Activated CD8-positive, alpha-beta memory T cell treated with anti-CD3 and anti-CD28 coated beads for 48 hours (primary cell): Measurements from ENCODE around the gene DDX42.
"Not testable (repeated sequence)": the region's sequence is repeated elsewhere in the genome, so short reads cannot be mapped to it uniquely, and the experiment has no call there.

Source experiments
- DNase-seq, 3 experiments: peaks; one replicate each; pipeline ENCODE4 v3.0.0-alpha.2; 2020; ENCODE audit warnings: low read depth in 2 of 3, low spot score in 2 of 3

DDX42 gene

DNA sequence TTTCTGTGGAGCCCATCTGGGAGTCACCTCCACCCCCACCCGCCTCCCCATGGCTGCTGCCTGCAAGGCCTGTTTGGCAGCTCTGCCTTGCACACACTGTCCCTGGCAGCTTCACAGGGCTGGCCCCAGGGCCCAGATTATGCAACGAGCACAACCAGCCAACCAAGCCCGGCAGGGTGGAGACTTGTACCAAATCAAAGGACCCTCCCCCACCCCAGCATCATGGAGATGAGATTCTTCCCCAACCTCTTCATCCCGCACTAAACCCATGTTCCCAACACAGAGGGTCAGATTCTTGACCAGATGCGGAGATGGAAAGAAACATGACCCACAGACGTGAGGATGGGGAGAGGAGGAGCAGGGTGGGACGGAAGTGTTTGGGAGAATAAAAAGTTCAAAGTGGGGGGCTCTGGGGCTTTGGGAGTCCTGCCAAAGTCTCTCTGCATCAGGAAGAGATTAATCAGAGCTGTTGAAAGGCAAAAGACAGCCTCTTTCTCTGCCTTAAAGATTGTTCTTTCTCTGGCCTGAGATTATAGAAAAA is 64.7 kb downstream of the DDX42 start:
- DNase-seq, result no peak

DNA sequence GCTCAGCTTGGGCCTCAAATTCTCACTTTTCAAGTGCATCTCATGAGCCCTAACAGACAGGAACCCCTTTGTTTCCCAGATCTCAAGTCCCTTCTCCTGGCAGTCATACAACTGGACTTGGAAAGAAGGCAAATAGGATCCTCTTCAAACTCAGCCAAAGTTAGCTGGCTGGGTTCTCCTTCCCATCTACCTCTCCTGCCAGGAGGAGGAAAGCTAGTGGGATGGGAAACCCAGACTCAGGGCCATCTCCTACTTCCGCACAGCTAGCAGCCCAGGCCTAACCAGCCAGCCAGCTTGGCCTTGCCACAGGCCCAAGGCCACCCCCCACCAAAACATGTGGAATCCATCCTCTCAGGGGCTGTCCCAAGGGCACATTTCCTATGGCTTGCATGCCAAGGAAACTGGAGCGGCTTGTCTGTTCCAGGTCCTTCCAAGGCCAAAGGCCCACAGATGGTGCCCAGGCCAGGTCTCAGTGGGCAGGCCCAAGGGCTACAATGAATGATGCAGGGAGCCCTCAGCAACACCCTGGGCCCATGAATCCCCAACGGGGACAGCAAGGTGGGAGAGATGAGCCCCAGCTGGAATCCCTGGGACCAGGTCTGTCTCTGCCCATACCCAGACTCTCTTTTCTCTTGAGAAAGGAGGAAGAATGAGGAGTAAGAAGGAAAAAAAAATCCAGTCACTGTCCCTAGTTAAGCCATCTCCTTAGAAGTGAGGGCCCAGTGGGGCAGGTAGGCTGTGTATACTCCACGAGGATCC is 66.8 kb downstream of the DDX42 start:
- no peak for DNase-seq

DNA sequence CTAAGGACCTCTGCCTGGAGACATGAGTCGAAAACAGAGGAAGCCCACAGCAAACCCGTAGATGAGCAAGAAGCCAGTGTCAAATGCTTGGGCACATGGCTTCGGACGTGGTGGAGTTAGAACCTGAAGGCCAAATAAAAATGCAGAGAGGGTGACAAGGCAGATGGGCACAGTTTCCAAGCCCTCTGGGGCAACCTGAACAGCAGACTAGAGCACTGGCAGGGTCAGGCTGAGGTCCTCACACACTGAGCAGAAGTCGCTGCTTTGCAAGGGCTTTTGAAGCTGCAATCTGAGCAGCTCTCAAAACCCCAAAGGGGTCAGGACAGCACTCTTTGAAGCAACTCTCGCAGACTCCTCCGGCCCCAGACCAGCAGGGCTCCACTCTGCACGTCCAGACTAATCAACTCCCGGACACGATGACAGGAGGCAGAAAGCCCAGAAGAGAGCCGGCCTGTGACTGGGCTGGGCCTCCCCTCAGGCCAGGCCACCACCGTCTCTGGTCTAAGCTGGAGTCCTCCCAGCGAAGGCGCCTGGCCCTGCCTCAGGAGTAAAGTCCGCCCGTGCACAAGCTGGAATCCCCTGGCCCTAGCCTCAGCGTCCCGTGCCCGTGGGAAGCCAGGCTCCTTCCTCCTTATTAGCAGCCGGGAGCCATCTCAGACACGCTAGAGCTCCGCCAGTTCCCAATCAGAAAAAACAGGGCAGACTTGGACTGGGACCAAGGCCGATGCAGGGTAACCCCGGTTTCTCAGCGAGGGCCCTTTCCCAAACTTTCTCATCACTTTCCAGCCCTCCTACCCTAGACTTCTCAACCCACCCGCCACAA is 67.6 kb downstream of the DDX42 start:
- no peak for DNase-seq

DNA sequence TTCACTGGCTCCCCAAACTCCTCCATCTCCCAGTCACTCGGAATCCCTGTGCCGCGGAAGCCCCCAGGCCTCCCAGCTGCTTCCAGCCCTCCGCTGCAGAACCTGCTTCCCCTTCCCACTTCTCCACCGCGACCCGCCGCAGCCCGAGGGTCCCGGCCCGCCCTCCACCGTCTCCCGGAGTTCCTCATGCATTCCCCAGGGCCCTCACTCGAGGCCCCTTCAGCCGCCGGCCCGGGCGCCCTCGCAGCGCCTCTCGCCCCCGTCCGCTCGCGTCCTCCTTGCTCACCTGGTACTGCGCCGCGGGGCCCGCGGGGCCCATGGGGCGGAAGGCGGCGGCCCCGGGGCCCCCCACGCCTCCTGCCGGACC is 68.2 kb downstream of the DDX42 start:
- DNase-seq, result no peak

DNA sequence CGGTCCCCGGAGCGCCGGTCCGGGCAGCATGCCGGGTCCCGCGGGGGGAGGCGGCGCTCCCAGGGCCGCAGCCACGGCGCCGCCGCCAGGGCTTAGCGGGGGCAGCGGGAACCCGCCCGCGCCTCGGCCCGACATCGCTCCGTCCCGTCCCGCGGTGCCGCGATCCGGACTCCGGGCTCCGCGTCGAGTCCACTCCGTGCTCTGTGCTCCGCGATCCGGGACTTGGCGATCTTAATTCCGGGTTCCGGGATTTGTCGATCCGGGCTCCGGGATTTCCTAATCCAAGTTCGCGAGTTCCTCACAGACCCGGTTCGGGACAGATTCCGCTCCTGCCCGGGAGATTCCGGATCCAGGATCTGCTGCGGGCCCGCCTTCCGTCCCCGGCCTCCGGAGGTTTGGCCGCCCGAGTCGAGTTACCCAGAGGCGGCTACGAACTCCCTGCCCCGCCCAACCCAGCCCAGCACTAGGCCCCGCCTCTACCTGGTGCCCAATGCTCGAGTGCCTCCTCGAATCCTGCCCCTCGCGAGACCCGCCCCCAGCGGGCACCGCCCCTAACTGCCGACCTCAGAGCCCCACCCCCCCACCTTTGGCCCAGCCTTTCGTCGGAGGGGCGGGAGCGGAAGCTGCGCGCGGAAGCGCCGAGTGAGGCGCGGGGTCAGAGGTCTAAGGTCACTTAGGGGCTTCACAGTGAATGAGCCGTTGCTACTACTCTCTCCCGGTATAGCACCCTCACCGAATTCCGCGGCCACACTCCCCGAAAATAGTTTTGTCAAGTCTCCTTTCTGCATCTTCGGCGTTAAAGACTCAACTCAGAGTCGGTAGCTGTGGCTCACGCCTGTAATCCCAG is 68.8 kb downstream of the DDX42 start, which contains the start of gene SMARCD2:
TSS of gene SMARCD2 (minus strand) at position 146 of the 847 bp plus-strand sequence. CDS start at position 135, 11 bp downstream.
- DNase-seq, result peak; percentile 93 to 97 (median 96)

DNA sequence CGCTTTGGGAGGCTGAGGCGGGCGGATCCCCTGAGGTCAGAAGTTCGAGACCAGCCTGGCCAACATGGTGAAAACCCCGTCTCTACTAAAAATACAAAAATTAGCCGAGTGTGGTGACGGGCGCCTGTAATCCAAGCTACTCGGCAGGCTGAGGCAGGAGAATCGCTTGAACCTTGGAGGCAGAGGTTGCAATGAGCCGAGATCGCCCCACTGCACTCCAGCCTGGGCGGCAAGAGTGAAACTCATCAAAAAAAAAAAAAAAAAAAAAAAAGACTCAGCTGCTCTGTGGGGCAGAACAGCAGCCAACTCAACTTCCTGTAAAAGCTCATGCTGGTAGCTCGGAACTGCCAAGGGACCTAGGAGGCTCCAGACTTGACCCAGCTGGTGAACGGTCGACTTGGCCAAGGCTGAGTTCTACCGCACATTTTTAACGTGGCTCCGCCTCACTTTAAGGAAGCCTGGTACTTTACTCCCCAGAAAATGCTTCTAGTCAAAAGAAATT is 69.5 kb downstream of the DDX42 start:
- DNase-seq, result not testable (repeated sequence)

DNA sequence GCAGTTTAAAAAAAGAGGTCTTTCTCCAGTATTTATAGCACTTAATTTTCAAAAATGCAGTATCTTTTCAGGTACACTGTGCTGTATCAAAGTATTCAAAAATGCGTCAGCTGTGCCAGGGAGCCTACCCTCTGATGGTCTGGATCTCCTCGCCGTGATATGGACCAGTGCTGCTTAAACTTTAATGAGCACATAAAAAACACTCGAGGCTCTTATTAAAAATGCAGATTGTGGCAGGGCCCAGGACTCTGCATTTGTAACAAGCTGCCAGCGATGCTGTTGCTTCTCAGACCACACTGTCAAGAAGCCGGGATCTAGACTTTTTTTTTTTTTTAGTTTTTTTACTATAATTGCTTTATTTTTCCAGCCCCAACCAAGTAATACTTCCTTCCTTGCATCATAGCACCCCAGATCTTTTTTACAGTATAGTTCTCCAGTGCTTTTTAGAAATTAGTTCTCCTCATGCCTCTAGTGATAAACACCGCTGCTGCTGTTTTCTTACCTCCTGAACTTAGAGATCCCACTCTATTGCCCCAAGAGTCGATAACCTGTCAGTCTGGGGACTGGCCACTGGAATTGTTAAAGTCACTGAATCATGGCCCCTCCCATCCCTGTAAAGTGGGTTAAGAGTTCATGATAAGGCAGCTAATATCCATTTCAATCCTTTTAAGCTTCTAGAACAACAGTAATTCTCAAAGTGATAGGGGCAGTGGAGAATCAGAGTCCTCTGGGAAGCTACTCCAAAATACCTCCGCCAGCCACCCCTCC is 70.1 kb downstream of the DDX42 start:
- DNase-seq, result no peak

DNA sequence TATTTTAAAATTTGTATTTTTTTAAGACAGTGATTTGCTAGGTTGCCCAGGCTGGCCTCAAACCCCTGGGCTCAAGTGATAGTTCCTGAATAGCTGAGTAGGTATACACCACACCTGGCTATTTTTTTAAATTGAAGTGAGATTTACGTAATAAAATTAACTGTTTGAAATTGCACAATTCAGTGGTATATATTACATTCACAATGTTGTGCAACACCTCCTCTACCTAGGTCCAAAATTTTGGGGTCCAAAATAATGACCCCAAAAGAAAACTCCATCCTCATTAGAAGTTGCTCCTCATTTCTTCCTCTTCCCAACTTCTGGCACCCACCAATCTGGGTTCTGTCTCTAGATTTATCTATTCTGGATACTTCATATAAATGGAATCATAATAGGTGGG is 71.5 kb downstream of the DDX42 start:
- no peak for DNase-seq

DNA sequence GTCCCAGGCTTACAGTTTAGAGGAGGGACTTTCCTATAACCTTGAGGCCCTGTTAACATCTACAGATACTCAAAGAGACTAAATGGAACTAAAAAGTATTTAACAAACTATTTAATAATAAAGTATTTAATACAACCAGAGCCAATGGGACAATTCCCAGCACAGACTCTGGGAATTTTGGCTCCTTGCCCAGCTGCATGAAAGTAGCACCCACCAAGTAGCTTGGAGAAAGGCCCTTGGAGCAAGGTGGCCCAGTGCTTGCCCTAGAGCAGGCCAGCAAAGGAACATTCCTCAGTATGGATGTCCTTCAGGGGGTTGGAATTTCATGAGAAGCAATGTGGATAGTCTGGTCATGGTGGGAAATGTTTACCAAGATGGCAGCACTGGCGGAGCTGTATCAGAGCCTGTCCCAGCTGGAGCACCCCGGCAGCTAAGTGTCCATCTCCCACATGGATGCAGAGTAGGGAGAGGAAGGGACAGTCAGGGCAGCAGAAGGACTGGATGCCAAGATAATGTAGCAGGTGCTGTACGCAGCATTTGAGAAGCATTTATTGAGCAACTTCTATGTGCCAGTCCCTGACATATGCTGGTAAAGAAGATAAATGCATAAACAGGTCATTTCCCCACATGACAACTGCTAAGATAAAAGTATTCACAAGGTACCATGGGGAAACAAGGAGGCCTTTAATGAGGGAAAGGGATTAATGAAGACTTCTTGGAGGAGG is 73.7 kb downstream of the DDX42 start:
- no peak for DNase-seq

DNA sequence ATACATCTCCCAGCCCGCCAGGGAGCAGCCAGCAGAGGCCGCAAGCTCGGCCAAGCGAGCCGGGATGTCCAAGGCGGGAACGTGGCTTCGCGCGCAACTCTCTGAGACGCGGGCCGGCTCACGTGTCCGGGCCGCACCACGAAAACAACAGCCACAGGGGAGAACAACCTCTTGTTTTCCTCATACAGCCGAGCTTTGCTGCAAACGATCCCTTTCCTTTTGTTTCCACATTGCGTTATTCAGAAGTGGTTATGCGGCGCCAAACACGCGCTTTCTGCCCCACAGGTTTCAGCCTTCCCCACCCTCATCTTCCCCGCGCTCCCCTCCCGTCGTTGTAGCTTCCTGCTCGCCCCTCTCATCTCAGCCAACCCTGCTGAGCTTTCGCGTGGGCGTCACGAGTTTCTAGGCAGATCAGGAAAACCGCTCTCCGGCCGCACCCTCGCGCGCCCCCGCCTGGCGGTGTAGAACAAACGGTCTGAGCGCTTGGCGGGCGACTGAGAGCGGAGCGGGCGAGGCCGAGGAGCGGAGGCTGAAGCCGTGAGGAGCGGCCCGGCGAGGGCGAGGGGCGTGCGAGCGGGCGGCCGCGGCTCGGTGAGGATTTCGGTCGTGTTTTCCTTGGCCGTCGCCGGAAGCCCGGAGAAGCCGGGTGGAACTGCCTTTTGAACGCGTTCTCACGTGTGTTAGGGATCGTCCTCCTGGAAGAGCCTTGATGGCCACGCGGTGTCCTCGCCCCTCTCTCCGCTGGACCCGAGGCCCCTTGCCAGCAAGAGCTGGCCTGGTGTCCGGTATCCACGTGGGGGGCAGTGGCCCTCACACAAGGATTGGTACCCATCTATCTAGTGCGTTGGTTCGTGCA is 75.1 kb downstream of the DDX42 start:
- peak; percentile 91 to 96 (median 95) for DNase-seq

DNA sequence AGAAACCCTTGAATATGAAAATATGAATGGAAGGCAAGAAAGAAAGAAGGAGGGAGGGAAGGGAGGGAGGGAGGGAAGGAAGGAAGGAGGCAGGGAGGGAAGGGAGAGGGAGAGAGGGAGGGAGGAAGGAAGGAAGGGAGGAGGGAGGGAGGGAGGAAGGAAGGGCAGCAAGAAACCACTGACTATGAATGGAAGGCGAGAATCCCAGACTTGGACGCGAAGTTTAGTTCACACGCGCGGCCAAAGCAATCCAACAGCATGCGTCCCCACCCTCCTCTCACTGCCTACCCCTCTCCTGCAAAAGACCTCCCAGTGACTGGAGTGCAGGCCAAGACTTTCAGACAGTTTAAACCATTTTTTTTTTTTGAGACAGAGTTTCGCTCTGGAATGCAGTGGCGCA is 76.4 kb downstream of the DDX42 start:
- DNase-seq, result no peak

DNA sequence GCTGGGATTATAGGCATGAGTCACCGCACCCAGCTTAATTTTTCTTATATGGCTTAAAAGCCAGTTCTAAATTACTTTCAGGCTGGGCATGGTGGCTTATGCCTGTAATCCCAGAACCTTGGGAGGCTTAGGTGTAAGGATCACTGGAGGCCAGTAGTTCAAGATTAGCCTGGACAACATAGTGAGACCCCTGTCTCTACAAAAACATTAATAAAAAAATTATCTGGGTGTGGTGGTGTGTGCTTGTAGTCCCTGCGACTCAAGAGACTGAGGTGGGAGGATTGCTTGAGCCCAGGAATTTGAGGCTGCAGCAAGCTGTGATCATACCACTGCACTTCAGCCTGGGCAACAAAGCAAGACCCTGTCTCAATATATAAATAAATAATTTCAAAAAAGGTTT is 79.3 kb downstream of the DDX42 start:
- no peak for DNase-seq

DNA sequence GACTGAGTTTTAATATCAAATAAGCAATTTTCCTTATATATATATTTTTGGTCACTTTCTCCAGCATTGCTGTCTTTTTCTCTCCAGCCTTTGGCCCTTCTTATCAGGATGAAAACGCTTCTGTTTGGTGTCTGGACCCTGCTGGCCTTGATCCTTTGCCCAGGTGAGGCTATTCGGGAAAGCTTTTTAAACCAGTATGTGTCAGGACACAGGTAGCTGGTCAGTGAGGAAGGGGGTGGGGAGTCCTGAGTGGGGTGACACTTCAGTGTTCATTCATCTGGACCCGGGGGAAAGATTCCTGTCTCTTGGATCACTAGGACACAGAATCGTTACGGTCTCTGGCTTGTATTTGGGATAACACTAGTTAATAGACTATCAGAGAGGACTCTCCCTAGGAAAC is 80.7 kb downstream of the DDX42 start:
- no peak for DNase-seq

DNA sequence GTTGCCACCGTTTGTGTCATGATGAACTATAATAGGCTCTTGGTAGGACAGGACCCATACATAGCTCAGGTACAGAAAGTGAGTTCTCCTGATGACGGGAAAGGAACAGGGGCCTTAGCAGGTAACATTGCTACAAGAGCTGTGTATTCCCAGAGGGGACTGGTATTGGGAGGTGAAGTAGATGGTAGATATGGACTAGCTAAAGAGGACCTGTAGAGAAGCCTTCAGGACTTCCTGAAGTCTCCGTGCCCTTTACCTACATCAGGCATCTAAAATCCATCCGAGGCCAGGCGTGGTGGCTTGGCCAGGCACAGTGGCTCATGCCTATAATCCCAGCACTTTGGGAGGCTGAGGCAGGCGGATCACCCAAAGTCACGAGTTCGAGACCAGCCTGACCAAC is 81.2 kb downstream of the DDX42 start:
- DNase-seq, result no peak

DNA sequence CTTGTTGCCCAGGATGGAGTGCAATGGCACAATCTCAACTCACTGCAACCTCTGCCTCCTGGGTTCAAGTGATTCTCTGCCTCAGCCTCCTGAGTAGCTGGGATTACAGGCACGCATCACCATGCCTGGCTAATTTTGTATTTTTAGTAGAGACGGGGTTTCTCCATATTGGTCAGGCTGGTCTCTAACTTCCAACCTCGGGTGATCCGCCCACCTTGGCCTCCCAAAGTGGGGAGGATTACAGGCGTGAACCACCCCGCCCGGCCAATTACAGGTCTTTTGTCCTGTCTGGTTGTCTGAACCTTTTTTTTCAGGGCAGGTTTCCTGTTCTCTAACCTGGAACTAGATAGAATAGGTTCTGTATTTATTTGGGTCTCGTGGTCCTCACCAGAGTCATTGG is 82.5 kb downstream of the DDX42 start:
- DNase-seq, result not testable (repeated sequence)

DNA sequence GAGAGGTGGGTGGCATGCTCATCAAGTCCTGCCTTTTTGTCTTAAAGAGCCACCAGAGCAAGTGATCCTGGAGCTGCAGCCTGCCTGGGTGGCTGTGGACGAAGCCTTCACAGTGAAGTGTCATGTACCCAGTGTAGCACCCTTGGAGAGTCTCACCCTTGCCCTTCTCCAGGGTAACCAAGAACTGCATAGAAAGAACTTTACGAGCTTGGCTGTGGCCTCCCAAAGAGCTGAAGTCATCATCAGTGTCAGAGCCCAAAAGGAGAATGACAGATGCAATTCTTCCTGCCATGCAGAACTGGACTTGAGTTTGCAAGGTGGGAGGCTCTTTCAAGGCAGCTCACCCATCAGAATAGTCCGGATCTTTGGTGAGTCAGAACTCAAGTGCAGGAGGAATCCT is 85.3 kb downstream of the DDX42 start:
- no peak for DNase-seq

DNA sequence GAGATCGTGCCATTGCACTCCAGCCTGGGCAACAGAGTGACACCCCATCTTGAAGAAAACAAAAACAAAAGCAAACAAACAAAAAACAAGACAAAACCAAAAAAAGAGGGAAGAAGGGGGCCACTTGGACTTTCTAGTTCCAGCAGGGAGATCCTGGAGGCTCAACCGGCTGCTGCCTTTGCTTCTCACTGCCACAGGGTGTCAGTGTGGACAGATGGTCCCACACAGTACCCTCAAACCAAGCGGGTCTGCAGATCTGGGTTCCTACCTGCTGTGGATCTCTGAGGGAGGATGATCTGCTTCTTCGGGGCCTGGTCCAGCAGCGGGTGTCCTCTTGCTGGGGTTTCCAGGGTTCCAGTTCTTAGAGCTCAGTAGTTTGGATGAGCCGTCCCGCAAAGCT is 92.7 kb downstream of the DDX42 start:
- not testable (repeated sequence) for DNase-seq
